GM06990 (cell line): ENCODE measurements around the gene PIGX.

Source experiments
- DNase-seq: peaks from one replicate; pipeline ENCODE4 v3.0.0-alpha.2; 2011; ENCODE audit not compliant: insufficient read length; ENCODE audit errors: extremely low read depth
- H3K27me3 ChIP-seq: replicated peaks from 2 replicates; pipeline ENCODE4 v1.6.0; 2011; ENCODE audit warnings: low read length; ENCODE audit not compliant: control insufficient read depth, insufficient read depth
- H3K36me3 ChIP-seq: 2 replicates; pipeline ENCODE4 v1.5.1; 2011; ENCODE audit warnings: low read length; ENCODE audit not compliant: control insufficient read depth, insufficient read depth
- H3K4me3 ChIP-seq: replicated peaks from 2 replicates; pipeline ENCODE4 v1.5.1; 2011; ENCODE audit warnings: low read depth, mild to moderate bottlenecking, control low read depth, low read length
- TF ChIP-seq, protein P1 (sequence below): IDR thresholded peaks from 2 replicates; pipeline ENCODE4 v1.5.1; 2011; ENCODE audit warnings: low read length, control low read depth, mild to moderate bottlenecking, inconsistent platforms; ENCODE audit not compliant: insufficient read depth, poor library complexity, severe bottlenecking

Gene PIGX

DNA sequence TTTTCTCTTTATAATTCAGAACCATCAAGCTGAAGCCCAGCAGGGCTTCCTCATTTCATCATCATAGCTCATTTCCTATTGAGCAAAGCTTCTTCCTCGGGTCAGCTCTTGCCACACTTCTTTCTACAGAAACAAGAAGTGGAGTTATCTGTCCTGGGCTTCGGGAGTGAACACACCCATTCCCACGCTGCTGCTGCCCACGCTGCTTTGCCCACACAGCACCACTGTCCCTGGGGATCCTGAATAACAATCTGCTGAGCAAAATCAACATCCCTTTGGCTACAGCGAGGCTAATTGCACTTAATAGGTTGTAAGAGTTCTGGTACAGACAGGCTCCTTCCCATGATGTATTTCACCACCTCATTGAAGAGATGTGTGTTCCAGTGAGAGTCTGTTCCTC lies 23.8 kb upstream of the PIGX start:
- TF ChIP-seq, protein P1, sequence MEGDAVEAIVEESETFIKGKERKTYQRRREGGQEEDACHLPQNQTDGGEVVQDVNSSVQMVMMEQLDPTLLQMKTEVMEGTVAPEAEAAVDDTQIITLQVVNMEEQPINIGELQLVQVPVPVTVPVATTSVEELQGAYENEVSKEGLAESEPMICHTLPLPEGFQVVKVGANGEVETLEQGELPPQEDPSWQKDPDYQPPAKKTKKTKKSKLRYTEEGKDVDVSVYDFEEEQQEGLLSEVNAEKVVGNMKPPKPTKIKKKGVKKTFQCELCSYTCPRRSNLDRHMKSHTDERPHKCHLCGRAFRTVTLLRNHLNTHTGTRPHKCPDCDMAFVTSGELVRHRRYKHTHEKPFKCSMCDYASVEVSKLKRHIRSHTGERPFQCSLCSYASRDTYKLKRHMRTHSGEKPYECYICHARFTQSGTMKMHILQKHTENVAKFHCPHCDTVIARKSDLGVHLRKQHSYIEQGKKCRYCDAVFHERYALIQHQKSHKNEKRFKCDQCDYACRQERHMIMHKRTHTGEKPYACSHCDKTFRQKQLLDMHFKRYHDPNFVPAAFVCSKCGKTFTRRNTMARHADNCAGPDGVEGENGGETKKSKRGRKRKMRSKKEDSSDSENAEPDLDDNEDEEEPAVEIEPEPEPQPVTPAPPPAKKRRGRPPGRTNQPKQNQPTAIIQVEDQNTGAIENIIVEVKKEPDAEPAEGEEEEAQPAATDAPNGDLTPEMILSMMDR: no peak

DNA sequence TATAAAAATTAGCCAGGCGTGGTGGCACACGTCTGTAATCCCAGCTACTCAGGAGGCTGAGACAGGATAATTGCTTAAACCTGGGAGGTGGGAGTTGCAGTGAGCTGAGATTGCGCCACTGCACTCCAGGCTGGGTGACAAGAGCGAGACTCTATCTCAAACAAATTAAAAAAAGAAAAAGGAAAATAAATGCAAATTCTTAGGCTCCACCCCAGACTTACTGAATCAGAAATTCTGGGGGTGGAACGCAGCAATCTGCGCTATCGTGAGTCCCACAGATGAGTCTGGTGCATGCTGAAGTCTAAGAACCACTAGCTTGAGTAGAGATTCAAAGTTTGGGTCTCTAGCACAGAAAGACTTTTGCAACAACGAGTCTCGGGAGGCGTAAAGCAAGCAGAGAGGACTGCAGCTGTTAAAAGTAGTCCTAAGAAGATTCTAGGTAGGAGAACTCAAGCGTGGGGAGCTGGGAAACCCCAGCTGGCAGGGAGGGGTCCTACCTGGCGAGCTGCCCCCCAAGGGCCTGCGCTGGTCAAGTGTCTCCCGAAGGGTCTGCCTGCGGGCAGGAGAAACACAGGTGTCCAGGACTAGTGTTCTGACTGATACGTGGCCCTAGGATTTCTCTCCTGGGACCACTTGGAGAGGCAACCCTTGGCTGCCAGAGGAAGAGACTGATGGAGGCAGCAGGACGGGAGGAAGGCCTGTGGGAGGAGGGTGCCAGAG lies 22.1 kb upstream of the PIGX start:
- H3K27me3 ChIP-seq: no peaks in the 10 kb centered on the region
- H3K4me3 ChIP-seq: no peak overlapping the region
- no peak for DNase-seq
- TF ChIP-seq, protein P1: no peak
- H3K36me3 ChIP-seq: no peaks in the 10 kb centered on the region

More for the DNA sequence above, 23.8 kb upstream of the PIGX start:
- no peak for DNase-seq
- no peak overlapping the region for H3K4me3 ChIP-seq
- H3K36me3 ChIP-seq: no peaks in the 10 kb centered on the region
- H3K27me3 ChIP-seq: no peaks in the 10 kb centered on the region

DNA sequence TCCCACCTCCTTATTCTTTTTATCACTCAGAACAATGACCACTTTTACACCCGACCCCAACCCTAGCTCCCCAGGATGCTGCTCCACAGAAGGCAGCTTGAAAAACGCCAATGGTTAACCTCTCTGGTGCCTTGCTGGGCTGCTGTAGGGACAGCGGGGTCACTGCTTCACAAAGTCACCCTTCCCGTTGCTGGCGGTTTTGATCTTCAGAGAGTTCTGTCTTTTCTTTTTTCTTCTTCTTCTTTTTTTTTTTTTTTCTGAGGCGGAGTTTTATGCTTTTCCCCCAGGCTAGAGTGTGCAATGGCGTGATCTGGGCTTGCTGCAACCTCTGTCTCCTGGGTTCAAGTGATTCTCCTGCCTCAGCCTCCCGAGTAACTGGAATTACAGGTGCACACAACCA lies 20.8 kb upstream of the PIGX start:
- Histone ChIP-seq H3K27me3 (no peaks in the 10 kb centered on the region), H3K4me3 (no peak overlapping the region), H3K36me3 (no peaks in the 10 kb centered on the region)
- TF ChIP-seq, protein P1: no peak
- DNase-seq: no peak

DNA sequence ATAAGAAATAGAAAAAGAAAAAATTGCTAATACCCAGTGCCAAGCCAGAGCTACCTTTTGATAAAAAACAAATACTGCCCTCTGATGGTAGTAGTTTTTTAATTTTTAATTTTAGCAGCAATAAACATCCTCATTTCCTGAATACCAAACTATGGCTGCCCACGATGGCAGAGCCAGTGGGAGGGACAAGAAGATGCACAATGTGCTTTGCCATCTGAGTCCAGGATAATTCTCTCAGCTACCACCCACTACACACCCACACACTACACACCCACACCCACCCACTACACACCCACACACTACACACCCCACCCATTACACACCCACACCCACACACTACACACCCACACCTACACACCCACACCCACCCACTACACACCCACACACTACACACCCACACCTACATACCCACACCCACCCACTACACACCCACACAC lies 18.0 kb upstream of the PIGX start:
- TF ChIP-seq, protein P1: peak; percentile 2
- no peaks in the 10 kb centered on the region for H3K27me3 ChIP-seq
- no peak overlapping the region for H3K4me3 ChIP-seq
- DNase-seq: no peak
- no peaks in the 10 kb centered on the region for H3K36me3 ChIP-seq

DNA sequence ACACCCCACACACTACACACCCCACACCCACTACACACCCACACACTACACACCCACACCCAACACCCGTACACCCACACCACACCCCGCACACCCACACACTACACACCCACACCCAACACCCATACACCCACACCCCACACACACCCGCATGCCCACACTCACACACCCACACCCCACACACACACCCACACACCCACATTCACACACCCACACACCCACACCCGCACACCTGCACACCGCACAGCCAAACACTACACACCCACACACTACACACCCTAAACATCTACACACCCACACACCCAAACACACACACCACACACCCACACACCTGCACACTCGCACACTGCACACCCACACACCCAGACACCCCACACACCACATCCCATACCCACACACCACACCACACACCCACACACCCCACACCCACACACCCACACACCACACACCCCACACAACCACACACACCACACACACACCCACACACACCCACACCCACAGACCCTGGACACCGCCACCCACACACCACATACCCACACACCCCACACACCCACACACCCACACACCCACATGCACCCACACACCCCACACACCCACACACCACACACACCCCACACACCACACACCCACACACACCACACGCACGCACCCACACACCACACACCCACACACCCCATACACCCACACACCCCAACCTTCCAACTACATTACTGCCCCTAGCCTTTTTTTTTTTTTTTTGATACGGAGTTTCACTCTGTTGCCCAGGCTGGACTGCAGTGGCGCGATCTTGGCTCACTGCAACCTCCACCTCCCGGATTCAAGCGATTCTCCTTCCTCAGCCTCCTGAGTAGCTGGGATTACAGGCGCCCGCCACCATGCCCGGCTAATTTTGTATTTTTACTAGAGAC lies 17.0 kb upstream of the PIGX start:
- Histone ChIP-seq H3K36me3 (no peaks in the 10 kb centered on the region), H3K27me3 (no peaks in the 10 kb centered on the region), H3K4me3 (no peak overlapping the region)
- no peak for DNase-seq
- TF ChIP-seq, protein P1: no peak
